ENCODE results near the gene GTF2F2. TPM values are rescaled to one million over a fixed set of nuclear protein-coding genes. Genes with fewer than 3 reads are reported as not detected.

GTF2F2 gene
- total RNA-seq, 4 donors from 2014 or later: 9.4 to 23.3 (median 19.6) TPM

DNA sequence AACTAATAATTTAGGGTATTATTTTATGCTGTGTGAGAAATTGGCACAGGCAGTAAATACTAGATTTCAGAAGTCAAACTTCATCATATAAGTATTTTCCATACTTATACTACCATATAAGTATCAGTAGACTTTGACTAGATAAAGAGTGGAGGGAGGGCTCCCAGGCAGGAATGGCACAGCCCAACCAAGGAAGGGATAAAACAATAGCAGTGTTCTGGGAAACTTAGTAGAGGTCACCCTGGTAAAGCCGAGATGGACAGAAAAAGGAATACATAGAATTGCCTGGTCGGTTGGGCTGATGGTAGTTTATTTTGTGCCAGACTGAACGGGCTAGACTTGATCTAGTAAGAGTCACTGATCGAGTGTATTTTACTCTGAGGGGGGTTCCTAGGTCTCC, 100.1 kb downstream of the GTF2F2 start:
- 87 to 93% methylated on average over 4 of the region's 4 CpGs for WGBS, 2 donors
- peaks cover 5 to 32% (median 6%) of the 10 kb centered on the region in 3 donors for H3K4me1 ChIP-seq
- no peaks in the 10 kb centered on the region for H3K36me3 ChIP-seq
- intact Hi-C loops (cut with DNase I): no loop called here
- no peak for DNase-seq
- H3K9me3 ChIP-seq: no peaks in the 10 kb centered on the region
- TF ChIP-seq POLR2A (IDR thresholded peaks at IDR 0.05): no peak
- TF ChIP-seq, protein P1, sequence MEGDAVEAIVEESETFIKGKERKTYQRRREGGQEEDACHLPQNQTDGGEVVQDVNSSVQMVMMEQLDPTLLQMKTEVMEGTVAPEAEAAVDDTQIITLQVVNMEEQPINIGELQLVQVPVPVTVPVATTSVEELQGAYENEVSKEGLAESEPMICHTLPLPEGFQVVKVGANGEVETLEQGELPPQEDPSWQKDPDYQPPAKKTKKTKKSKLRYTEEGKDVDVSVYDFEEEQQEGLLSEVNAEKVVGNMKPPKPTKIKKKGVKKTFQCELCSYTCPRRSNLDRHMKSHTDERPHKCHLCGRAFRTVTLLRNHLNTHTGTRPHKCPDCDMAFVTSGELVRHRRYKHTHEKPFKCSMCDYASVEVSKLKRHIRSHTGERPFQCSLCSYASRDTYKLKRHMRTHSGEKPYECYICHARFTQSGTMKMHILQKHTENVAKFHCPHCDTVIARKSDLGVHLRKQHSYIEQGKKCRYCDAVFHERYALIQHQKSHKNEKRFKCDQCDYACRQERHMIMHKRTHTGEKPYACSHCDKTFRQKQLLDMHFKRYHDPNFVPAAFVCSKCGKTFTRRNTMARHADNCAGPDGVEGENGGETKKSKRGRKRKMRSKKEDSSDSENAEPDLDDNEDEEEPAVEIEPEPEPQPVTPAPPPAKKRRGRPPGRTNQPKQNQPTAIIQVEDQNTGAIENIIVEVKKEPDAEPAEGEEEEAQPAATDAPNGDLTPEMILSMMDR (IDR thresholded peaks at IDR 0.05): no peak
- no peak overlapping the region for H3K4me3 ChIP-seq
- peak overlapping the region in 3 of 4 donors; percentile 19 to 66 (median 33) for H3K27ac ChIP-seq
- H3K27me3 ChIP-seq: no peaks in the 10 kb centered on the region

DNA sequence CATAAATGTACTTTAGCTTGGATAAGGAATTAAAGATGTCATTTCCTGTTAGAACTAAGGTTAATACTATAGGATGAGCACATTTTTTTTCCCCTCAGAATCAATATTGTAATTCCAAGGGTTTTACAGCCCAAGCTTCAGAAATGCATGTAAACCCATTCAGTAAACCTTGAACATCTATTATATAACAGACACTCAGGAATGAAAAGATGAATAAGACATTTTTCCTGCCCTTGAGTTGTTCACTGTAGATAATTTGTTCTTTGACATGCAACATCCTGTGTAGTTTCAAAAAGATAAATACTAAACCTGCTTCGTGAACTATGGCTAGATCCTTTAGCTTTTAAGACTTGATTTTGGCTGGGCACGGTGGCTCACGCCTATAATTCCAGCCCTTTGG, 102.2 kb downstream of the GTF2F2 start:
- intact Hi-C loops (cut with DNase I): no loop called here
- Histone ChIP-seq H3K27ac (no peak overlapping the region), H3K4me1 (peaks cover 5 to 32% (median 6%) of the 10 kb centered on the region in 3 donors), H3K36me3 (no peaks in the 10 kb centered on the region), H3K9me3 (no peaks in the 10 kb centered on the region), H3K27me3 (no peaks in the 10 kb centered on the region), H3K4me3 (no peak overlapping the region)
- DNase-seq: no peak
- no peak for TF ChIP-seq POLR2A (IDR thresholded peaks at IDR 0.05)
- TF ChIP-seq, protein P1 (IDR thresholded peaks at IDR 0.05): no peak
- whole genome bisulfite sequencing, 2 donors: 66 to 89% methylated on average over 3 of the region's 3 CpGs

DNA sequence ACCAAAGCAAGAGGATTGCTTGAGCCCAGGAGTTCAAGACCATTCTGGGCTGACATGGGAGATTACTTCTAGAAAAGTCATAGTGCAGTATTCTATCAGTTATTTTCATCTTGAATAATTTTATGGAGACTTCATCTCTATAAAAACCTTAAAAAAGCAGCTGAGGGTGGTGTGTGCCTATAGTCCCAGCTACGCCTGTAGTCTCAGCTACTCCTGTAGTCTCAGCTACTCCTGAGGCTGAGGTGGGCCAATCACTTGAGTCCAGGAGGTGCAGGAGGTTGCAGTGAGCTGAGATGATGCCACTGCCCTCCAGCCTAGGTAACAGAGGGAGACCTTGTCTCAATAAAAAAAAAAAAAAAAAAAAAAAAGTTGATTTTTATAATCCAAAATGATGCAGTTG, 102.6 kb downstream of the GTF2F2 start:
- peaks cover 5 to 28% (median 6%) of the 10 kb centered on the region in 3 donors for H3K4me1 ChIP-seq
- H3K4me3 ChIP-seq: no peak overlapping the region
- TF ChIP-seq POLR2A (IDR thresholded peaks at IDR 0.05): no peak
- TF ChIP-seq, protein P1 (IDR thresholded peaks at IDR 0.05): no peak
- intact Hi-C loops (cut with DNase I): no loop called here
- H3K36me3 ChIP-seq: no peaks in the 10 kb centered on the region
- no peaks in the 10 kb centered on the region for H3K9me3 ChIP-seq
- DNase-seq: no peak
- H3K27ac ChIP-seq: no peak overlapping the region
- WGBS, 2 donors: 100% methylated on average over 1 of the region's 1 CpG
- no peaks in the 10 kb centered on the region for H3K27me3 ChIP-seq

DNA sequence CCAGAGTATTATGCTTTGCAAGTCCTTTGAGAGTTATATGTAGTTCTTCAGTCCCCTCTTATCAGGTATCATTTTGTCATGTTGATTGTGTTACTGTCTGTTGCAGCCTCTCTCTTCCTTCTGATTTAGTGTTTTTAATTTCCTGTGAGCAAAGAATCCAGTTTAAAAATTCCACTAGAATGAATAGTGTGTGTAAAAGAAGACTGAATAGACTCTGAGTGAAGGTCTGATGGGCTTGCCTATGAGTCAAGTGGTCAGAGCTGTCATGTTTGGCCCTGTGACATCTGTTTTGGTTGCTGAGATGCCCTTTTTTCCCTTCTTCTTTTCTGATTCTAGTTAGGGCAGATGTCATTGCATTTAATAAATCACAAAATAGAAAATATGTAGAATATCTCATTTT, 103.9 kb downstream of the GTF2F2 start:
- no peaks in the 10 kb centered on the region for H3K27me3 ChIP-seq
- TF ChIP-seq, protein P1 (IDR thresholded peaks at IDR 0.05): no peak
- no peak for TF ChIP-seq POLR2A (IDR thresholded peaks at IDR 0.05)
- H3K36me3 ChIP-seq: no peaks in the 10 kb centered on the region
- no peak overlapping the region for H3K27ac ChIP-seq
- H3K9me3 ChIP-seq: no peaks in the 10 kb centered on the region
- H3K4me3 ChIP-seq: no peak overlapping the region
- peaks cover 5 to 15% (median 6%) of the 10 kb centered on the region in 3 donors for H3K4me1 ChIP-seq
- intact Hi-C loops (cut with DNase I): no loop called here
- no peak for DNase-seq

DNA sequence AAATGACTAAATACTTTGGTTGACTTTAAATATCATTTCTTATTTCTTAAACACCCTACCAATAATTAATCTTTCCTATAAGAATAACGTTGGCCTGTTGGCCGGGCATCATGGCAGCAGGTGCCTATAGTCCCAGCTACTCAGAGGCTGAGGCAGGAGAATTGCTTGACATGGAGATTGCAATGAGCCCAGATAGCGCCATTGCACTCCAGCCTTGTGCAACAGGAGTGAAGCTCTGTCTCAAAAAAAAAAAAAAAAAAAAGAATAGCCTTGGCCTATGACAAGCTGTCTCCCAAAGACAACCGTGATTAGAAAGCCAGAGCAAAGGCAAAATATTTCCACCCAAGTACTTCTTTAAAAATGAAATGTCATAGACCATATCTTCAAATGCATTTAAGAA, 105.1 kb downstream of the GTF2F2 start:
- no peak overlapping the region for H3K4me3 ChIP-seq
- H3K36me3 ChIP-seq: no peaks in the 10 kb centered on the region
- no peak for TF ChIP-seq POLR2A (IDR thresholded peaks at IDR 0.05)
- TF ChIP-seq, protein P1 (IDR thresholded peaks at IDR 0.05): no peak
- no peak overlapping the region for H3K27ac ChIP-seq
- H3K27me3 ChIP-seq: no peaks in the 10 kb centered on the region
- intact Hi-C loops (cut with DNase I): no loop called here
- no peaks in the 10 kb centered on the region for H3K9me3 ChIP-seq
- H3K4me1 ChIP-seq: peaks cover 0 to 3% (median 2%) of the 10 kb centered on the region in 3 donors
- 96% methylated on average over 4 of the region's 4 CpGs for WGBS, 2 donors
- DNase-seq: no peak
